ENCODE results near the gene DGAT2.

GRCh38 chr11:75743711-75744563 is 24.6 kb upstream of the DGAT2 start:
- TF ChIP-seq CTCF (IDR thresholded peaks at IDR 0.05; ENCODE audit: insufficient read depth, low read length) (no peak), GABPA (IDR thresholded peaks at IDR 0.05; ENCODE audit: low read depth) (no peak), POLR2AphosphoS5 (IDR thresholded peaks at IDR 0.05; ENCODE audit: low read depth) (no peak), REST (IDR thresholded peaks at IDR 0.05; ENCODE audit: insufficient replicate concordance, low read depth) (no peak)

Measured in HL-60 (cell line).